Activated CD8-positive, alpha-beta T cell treated with anti-CD3 and anti-CD28 coated beads, Interleukin-2, amount 10 ng/mL, durations not matched to agents 7 days and 5 days (primary cell): ENCODE measurements around the gene TUSC2. TPM values are rescaled to one million over a fixed set of nuclear protein-coding genes. Genes with fewer than 3 reads are reported as not detected.
"Not testable (repeated sequence)": the region's sequence is repeated elsewhere in the genome, so short reads cannot be mapped to it uniquely, and the experiment has no call there.

Experiments
- ATAC-seq: fragments of 150-1000 bp; cut with Tn5 transposase; one replicate; pipeline ENCODE4 v1.10.0; 2021; ENCODE audit warnings: moderate library complexity
- CTCF ChIA-PET: fragments of 350-600 bp; sonication (Branson Sonifier 250); formaldehyde crosslinking; loops from one replicate; lab custom pipeline; 2021; ENCODE audit warnings: antibody characterized with exemption; lab: Charles Lee
- POLR2A ChIA-PET: fragments of 350-600 bp; sonication (Branson Sonifier 250); formaldehyde crosslinking; loops from one replicate; lab custom pipeline; 2021; ENCODE audit warnings: antibody characterized with exemption; lab: Charles Lee
- DNase-seq: peaks from one replicate; pipeline ENCODE4 v3.0.0-alpha.2; 2020
- H3K27ac Mint-ChIP-seq: one replicate; pipeline ENCODE4 v1.8.0; 2021; ENCODE audit warnings: mild to moderate bottlenecking, mixed read lengths
- H3K27me3 Mint-ChIP-seq: one replicate; pipeline ENCODE4 v1.8.0; 2021; ENCODE audit warnings: low read depth, mixed read lengths
- H3K36me3 Mint-ChIP-seq: one replicate; pipeline ENCODE4 v1.8.0; 2021; ENCODE audit warnings: low read depth, mixed read lengths
- H3K4me1 Mint-ChIP-seq: one replicate; pipeline ENCODE4 v1.8.0; 2021; ENCODE audit warnings: low read depth, mixed read lengths
- H3K4me3 Mint-ChIP-seq: one replicate; pipeline ENCODE4 v1.8.0; 2021; ENCODE audit warnings: mild to moderate bottlenecking, mixed read lengths
- H3K9me3 Mint-ChIP-seq: one replicate; pipeline ENCODE4 v1.8.0; 2022; ENCODE audit warnings: mixed read lengths; ENCODE audit not compliant: insufficient read depth
- total RNA-seq, 2 experiments: library from RNA; stranded (reverse); gene quantifications; one replicate each; pipeline ENCODE4 v1.2.3, GENCODE V29; 2021

TUSC2 gene
- total RNA-seq, 2 experiments from 2014 or later: 18.5 to 20.8 TPM

DNA sequence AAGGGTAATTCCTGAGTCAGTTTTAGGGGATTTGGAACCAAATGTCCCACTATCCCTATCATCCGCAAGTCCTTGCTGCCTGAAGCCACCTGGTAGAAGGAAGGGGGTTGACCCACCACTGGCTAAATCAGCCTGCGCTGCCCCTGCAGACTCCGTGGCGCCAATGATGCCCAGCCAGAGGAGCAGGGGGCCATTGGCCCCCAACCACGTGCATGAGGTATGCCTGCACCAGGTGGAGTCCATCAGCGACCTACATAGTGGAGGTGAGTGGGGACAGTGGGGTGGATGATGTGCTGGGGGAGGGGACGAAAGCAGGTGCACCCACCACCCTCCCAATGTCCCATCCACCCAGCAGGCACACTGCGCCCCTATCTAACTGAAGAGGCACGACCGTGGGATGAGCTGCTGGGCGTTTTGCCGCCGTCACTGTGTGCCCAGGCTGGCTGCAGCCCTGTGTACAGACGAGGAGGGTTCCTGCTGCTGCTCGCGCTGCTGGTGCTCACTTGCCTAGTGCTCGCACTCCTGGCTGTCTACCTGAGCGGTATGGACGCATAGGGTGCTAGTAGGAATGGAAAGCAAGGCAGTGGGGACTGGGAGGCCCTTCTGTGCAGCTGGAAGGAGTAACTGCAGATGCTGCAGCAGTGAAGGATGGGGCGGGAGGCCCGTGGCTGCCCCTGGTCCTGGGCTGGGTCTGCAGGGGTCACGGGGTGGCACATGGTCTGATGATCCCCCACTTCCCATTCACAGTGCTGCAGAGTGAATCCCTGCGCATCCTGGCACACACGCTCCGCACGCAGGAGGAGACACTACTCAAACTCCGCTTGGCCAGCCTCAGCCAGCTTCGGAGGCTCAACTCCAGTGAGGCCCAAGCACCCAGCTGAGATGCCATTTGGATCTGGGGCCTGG, 41.4 kb downstream of the TUSC2 start:
- H3K4me1 Mint-ChIP-seq: peaks cover 10% of the 10 kb centered on the region
- CTCF ChIA-PET: interaction anchor here (1.3 kb wide), 1 partner anchor 40 kb away, joined by 3 read pairs; no protein-coding TSS in a partner anchor
- no peak overlapping the region for H3K4me3 Mint-ChIP-seq
- peaks cover 11% of the 10 kb centered on the region for H3K36me3 Mint-ChIP-seq
- H3K27ac Mint-ChIP-seq: no peak overlapping the region
- peak; percentile 9 for ATAC-seq
- H3K9me3 Mint-ChIP-seq: no peaks in the 10 kb centered on the region
- no peak for DNase-seq
- POLR2A ChIA-PET: no interaction called here
- no peaks in the 10 kb centered on the region for H3K27me3 Mint-ChIP-seq

DNA sequence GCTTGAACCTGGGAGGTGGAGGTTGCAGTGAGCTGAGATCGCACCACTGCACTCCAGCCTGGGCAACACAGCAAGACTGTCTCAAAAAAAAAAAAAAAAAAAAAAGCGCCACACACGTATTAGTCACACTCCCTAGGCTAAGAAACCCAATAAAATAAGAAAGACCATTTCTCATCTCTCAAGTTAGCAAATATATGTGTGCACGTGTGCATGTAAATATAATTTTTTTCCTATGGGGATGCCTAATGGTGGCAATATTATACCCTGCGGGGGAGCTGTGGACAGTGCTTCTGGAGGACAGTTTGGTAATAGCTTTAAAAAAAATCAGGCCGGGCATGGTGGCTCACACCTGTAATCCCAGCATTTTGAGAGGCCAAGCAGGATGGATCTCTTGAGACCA, 43.9 kb downstream of the TUSC2 start:
- H3K9me3 Mint-ChIP-seq, H3K36me3 Mint-ChIP-seq, DNase-seq, POLR2A ChIA-PET, H3K27ac Mint-ChIP-seq, H3K27me3 Mint-ChIP-seq, H3K4me3 Mint-ChIP-seq, ATAC-seq, H3K4me1 Mint-ChIP-seq: not testable (repeated sequence)
- CTCF ChIA-PET: interaction anchor here (1.0 to 2.0 kb wide), 2 partner anchors 37 to 38 kb away, joined by 3 to 6 read pairs; no protein-coding TSS in a partner anchor

DNA sequence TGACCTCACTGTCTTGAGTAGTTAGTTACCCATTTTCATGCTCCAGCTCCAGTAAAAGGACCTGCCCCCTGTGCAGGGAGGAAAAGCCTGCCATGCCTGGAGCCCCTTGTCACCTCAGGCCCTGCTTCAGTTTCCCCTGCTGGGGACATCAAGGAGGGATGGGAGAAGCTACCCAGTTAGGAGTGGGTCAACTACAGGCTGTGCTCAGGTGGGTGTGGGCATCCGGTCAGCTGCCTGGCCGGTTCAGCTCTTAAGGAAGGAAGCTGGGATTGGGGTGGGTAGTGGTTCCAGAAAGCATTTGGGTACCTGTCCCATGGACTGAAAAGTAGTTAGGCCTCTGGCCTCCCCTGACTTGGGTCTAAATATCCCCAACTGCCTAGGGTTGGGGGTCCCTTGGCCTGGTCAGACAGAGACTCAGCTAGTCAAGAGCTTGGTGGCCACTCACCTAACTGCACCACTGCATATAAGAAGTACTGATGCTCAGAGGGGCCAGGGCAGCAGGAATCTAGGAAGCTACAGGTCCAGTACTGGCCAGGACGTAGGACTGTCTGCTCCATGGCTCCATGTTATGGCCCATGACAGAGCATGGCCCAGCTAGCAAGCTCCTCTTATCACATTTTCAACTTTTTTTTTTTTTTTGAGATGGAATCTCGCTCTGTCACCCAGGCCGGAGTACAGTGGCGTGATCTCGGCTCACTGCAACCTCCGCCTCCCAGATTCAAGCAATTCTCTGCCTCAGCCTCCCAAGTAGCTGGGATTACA, 48.6 kb downstream of the TUSC2 start:
- DNase-seq (no peak), ATAC-seq (no peak)
- ChIA-PET CTCF (interaction anchor here (1.0 to 3.7 kb wide), 4 partner anchors 33 to 85 kb away, joined by 3 to 15 read pairs (median 9); no protein-coding TSS in a partner anchor), POLR2A (interaction anchor here (0.6 to 0.7 kb wide), 2 partner anchors 10 to 18 kb away, joined by 3 to 4 read pairs; no protein-coding TSS in a partner anchor)
- H3K27me3 Mint-ChIP-seq: peaks cover 33% of the 10 kb centered on the region
- peaks cover 16% of the 10 kb centered on the region for H3K4me1 Mint-ChIP-seq
- H3K36me3 Mint-ChIP-seq: no peaks in the 10 kb centered on the region
- H3K4me3 Mint-ChIP-seq: no peak overlapping the region
- no peak overlapping the region for H3K27ac Mint-ChIP-seq
- H3K9me3 Mint-ChIP-seq: no peaks in the 10 kb centered on the region

DNA sequence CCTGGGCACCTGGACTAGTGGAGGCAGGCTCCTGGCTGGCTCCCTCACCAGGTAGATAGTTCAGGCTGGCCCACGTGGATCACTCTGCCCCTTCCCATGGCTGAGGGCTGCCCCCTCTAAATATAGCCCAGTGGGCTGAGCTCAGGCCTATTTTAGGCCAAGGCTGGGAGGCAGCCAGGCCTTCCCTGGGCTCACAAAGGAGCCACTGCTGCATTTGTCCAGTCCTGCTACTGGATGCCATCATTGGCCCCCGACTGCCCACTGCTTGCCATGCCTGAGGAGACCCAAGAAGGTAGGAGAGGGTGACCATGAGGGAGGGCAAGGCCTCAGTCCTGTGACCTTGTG, 49.2 kb downstream of the TUSC2 start, which contains the start of gene LSMEM2:
TSS of gene LSMEM2 (plus strand) at position 208 of the 345 bp plus-strand sequence. CDS start at position 235, 27 bp downstream.
- Mint-ChIP-seq H3K9me3 (no peaks in the 10 kb centered on the region), H3K4me3 (no peak within 1 kb of the TSS), H3K27ac (no peak within 1 kb of the TSS), H3K36me3 (no peaks in the 10 kb centered on the region), H3K4me1 (peaks cover 20% of the 10 kb centered on the region), H3K27me3 (peaks cover 38% of the 10 kb centered on the region)
- ChIA-PET POLR2A (interaction anchor here (0.7 to 1.2 kb wide), 2 partner anchors 10 to 83 kb away, joined by 3 read pairs; no protein-coding TSS in a partner anchor), CTCF (interaction anchor here (1.0 to 3.7 kb wide), 4 partner anchors 32 to 84 kb away, joined by 3 to 15 read pairs (median 9); no protein-coding TSS in a partner anchor)
- ATAC-seq (no peak), DNase-seq (no peak)

DNA sequence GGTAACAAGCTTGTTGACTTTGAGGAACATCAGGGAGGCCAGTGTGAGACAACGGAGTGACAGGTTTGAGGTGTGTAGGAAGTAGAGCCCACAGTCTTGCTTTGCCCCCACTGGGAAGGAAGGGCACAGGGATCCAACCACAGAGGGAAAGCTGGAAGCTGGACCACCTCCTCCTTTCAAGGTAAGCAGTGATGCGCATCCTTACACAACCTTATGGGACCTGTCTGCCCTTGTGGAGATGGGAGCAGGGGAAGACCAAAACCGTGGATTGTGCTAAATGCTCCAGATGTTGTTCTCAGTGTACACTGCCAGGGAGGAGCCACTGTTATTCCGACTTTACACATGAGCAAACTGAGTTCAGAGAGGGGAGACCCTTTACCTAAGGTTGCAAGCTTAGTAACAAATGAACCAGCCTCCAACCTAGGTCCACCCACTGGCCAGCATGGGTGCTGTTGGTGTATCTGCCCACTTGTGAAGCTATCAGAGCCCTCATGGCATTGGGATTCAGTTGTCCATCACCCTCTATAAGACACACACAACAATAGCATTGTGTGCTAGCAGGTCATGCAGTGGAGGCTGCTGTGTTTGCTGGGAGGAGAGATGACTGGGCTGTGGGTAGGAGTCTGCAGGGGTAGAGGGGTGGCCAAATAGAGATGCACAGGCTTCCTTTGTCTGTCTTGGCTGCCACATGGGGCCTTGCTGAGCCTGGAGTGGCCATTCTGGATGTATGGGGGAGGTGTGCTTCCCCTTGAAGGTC, 49.7 kb downstream of the TUSC2 start:
- CTCF ChIA-PET: interaction anchor here (1.0 to 3.7 kb wide), 4 partner anchors 32 to 53 kb away, joined by 3 to 15 read pairs (median 12); no protein-coding TSS in a partner anchor
- no peak overlapping the region for H3K27ac Mint-ChIP-seq
- no peaks in the 10 kb centered on the region for H3K36me3 Mint-ChIP-seq
- DNase-seq: no peak
- H3K27me3 Mint-ChIP-seq: peaks cover 39% of the 10 kb centered on the region
- H3K4me3 Mint-ChIP-seq: no peak overlapping the region
- ATAC-seq: no peak
- H3K4me1 Mint-ChIP-seq: peaks cover 22% of the 10 kb centered on the region
- no peaks in the 10 kb centered on the region for H3K9me3 Mint-ChIP-seq
- POLR2A ChIA-PET: interaction anchor here (1.2 kb wide), 1 partner anchor 82 kb away, joined by 3 read pairs; no protein-coding TSS in a partner anchor

DNA sequence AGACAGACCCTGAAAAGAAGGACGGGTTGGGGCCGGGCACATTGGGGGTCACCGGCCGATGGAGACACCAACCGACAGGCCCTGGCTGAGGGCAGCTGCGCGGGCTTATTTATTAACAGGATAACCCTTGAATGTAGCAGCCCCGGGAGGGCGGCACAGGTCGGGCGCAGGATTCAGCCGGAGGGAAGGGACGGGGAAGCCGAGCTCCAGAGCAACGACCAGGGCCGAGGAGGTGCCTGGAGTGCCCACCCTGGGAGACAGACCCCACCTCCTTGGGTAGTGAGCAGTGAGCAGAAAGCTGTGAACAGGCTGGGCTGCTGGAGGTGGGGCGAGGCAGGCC, 51.3 kb downstream of the TUSC2 start:
- ChIA-PET CTCF (interaction anchor here (0.8 to 3.8 kb wide), 5 partner anchors 17 to 52 kb away, joined by 3 to 17 read pairs (median 9); partner anchors contain the start of gene TUSC2), POLR2A (interaction anchor here (1.1 kb wide), 1 partner anchor 30 kb away, joined by 5 read pairs; no protein-coding TSS in a partner anchor)
- Mint-ChIP-seq H3K36me3 (no peaks in the 10 kb centered on the region), H3K27me3 (peaks cover 43% of the 10 kb centered on the region), H3K9me3 (no peaks in the 10 kb centered on the region), H3K4me1 (peaks cover 30% of the 10 kb centered on the region), H3K27ac (no peak overlapping the region), H3K4me3 (no peak overlapping the region)
- ATAC-seq: no peak
- DNase-seq: no peak

- peaks cover 43% of the 10 kb centered on the region for H3K27me3 Mint-ChIP-seq
- ATAC-seq: no peak
- ChIA-PET POLR2A (no interaction called here), CTCF (interaction anchor here (0.8 to 3.8 kb wide), 5 partner anchors 16 to 52 kb away, joined by 3 to 17 read pairs (median 3); partner anchors contain the start of gene TUSC2)
- no peaks in the 10 kb centered on the region for H3K36me3 Mint-ChIP-seq
- H3K4me3 Mint-ChIP-seq: no peak overlapping the region
- no peaks in the 10 kb centered on the region for H3K9me3 Mint-ChIP-seq
- H3K27ac Mint-ChIP-seq: no peak overlapping the region
- DNase-seq: peak; percentile 55
- H3K4me1 Mint-ChIP-seq: peaks cover 34% of the 10 kb centered on the region
Observed at GRCh38 chr3:50275996-50276761, 51.8 kb downstream of the TUSC2 start.

GRCh38 chr3:50275141-50275995, 52.7 kb downstream of the TUSC2 start:
- no peak overlapping the region for H3K4me3 Mint-ChIP-seq
- no peak for DNase-seq
- ATAC-seq: no peak
- POLR2A ChIA-PET: interaction anchor here (1.1 kb wide), 1 partner anchor 23 kb away, joined by 3 read pairs; no protein-coding TSS in a partner anchor
- H3K36me3 Mint-ChIP-seq: no peaks in the 10 kb centered on the region
- H3K27ac Mint-ChIP-seq: no peak overlapping the region
- H3K9me3 Mint-ChIP-seq: no peaks in the 10 kb centered on the region
- peaks cover 43% of the 10 kb centered on the region for H3K27me3 Mint-ChIP-seq
- CTCF ChIA-PET: interaction anchor here (0.6 to 3.8 kb wide), 16 partner anchors 17 to 85 kb away, joined by 3 to 17 read pairs (median 4); partner anchors contain the start of genes GNAI2 and IFRD2
- peaks cover 34% of the 10 kb centered on the region for H3K4me1 Mint-ChIP-seq
